T follicular helper cell (primary cell): ENCODE measurements around the gene CORO2B.
"Not testable (repeated sequence)": the region's sequence is repeated elsewhere in the genome, so short reads cannot be mapped to it uniquely, and the experiment has no call there.

Experiments used
- DNase-seq: peaks from one replicate; pipeline ENCODE4 v3.0.0-alpha.2; 2020; ENCODE audit warnings: low read depth

CORO2B gene

GRCh38 chr15:68733666-68734065 is 154.9 kb downstream of the CORO2B start:
- no peak for DNase-seq

- DNase-seq: no peak
Measured at GRCh38 chr15:68734352-68734751, 155.6 kb downstream of the CORO2B start.

- no peak for DNase-seq
Measured at GRCh38 chr15:68734881-68735280, 156.1 kb downstream of the CORO2B start.

GRCh38 chr15:68735610-68736009 is 156.8 kb downstream of the CORO2B start:
- DNase-seq: no peak

GRCh38 chr15:68739390-68740080 is 160.7 kb downstream of the CORO2B start:
- DNase-seq: no peak

- no peak for DNase-seq
Measured at GRCh38 chr15:68743256-68743655, 164.5 kb downstream of the CORO2B start.

GRCh38 chr15:68749365-68749764 is 170.6 kb downstream of the CORO2B start:
- DNase-seq: no peak

GRCh38 chr15:68749793-68750192 is 171.0 kb downstream of the CORO2B start:
- DNase-seq: no peak

GRCh38 chr15:68751622-68752021 is 172.8 kb downstream of the CORO2B start:
- DNase-seq: no peak

- DNase-seq: no peak
Measured at GRCh38 chr15:68755731-68756130, 176.9 kb downstream of the CORO2B start.

GRCh38 chr15:68759982-68760579 is 181.3 kb downstream of the CORO2B start:
- not testable (repeated sequence) for DNase-seq

- DNase-seq: no peak
Measured at GRCh38 chr15:68763063-68763462, 184.3 kb downstream of the CORO2B start.

GRCh38 chr15:68764090-68764489 is 185.3 kb downstream of the CORO2B start:
- DNase-seq: no peak

- DNase-seq: no peak
Measured at GRCh38 chr15:68765602-68766368, 187.0 kb downstream of the CORO2B start.

- no peak for DNase-seq
Measured at GRCh38 chr15:68767833-68768232, 189.0 kb downstream of the CORO2B start.

- DNase-seq: no peak
Measured at GRCh38 chr15:68768321-68768720, 189.5 kb downstream of the CORO2B start.

- DNase-seq: no peak
Measured at GRCh38 chr15:68769702-68770101, 190.9 kb downstream of the CORO2B start.

GRCh38 chr15:68770216-68770615 is 191.4 kb downstream of the CORO2B start:
- DNase-seq: no peak

GRCh38 chr15:68773036-68773435 is 194.2 kb downstream of the CORO2B start:
- no peak for DNase-seq

GRCh38 chr15:68774120-68774519 is 195.3 kb downstream of the CORO2B start:
- no peak for DNase-seq

GRCh38 chr15:68774521-68775235 is 195.9 kb downstream of the CORO2B start:
- DNase-seq: no peak

- no peak for DNase-seq
Measured at GRCh38 chr15:68775236-68775577, 196.4 kb downstream of the CORO2B start.
